GM23338 (cell line): ENCODE results near the gene HMG20B. TPM values are rescaled to one million over a fixed set of nuclear protein-coding genes. Genes with fewer than 3 reads are reported as not detected.

Experiments used
- ATAC-seq: fragments of 200-7000 bp; cut with Tn5 transposase; 3 replicates; pipeline ENCODE4 v1.9.1; 2020
- DNase-seq: peaks from one replicate; pipeline ENCODE4 v3.0.0-alpha.2; 2015; ENCODE audit warnings: low spot score
- H2AFZ ChIP-seq: fragments of 200-600 bp; sonication (generic); 2 replicates; pipeline ENCODE4 v1.8.0; 2016; ENCODE audit warnings: antibody characterized with exemption, mild to moderate bottlenecking, moderate library complexity
- H3F3A ChIP-seq: fragments of 200-600 bp; sonication (generic); replicated peaks from 2 replicates; pipeline ENCODE4 v1.8.0; 2017; ENCODE audit warnings: antibody characterized with exemption, mixed run types, low read depth
- H3K27ac ChIP-seq: fragments of 200-600 bp; sonication (generic); 2 replicates; pipeline ENCODE4 v1.6.1; 2016; ENCODE audit warnings: low read depth
- H3K27me3 ChIP-seq: fragments of 200-600 bp; sonication (generic); 2 replicates; pipeline ENCODE4 v1.8.0; 2016; ENCODE audit warnings: mild to moderate bottlenecking, mixed run types, moderate library complexity; ENCODE audit not compliant: insufficient read depth
- H3K36me3 ChIP-seq: fragments of 200-600 bp; sonication (generic); 2 replicates; pipeline ENCODE4 v1.8.0; 2016; ENCODE audit warnings: mild to moderate bottlenecking; ENCODE audit not compliant: insufficient read depth
- H3K4me1 ChIP-seq: fragments of 200-600 bp; sonication (generic); 2 replicates; pipeline ENCODE4 v1.8.0; 2016; ENCODE audit warnings: mild to moderate bottlenecking, moderate library complexity; ENCODE audit not compliant: insufficient read depth
- H3K4me2 ChIP-seq: fragments of 200-600 bp; sonication (generic); 2 replicates; pipeline ENCODE4 v1.7.1; 2017; ENCODE audit warnings: mixed run types
- H3K4me3 ChIP-seq: fragments of 200-600 bp; sonication (generic); 2 replicates; pipeline ENCODE4 v1.6.1; 2016; ENCODE audit warnings: mixed run types
- H3K79me2 ChIP-seq: fragments of 200-600 bp; sonication (generic); replicated peaks from 2 replicates; pipeline ENCODE4 v1.8.0; 2017; ENCODE audit warnings: mild to moderate bottlenecking; ENCODE audit not compliant: insufficient read depth
- H3K9me2 ChIP-seq: fragments of 200-600 bp; sonication (generic); 2 replicates; pipeline ENCODE4 v1.8.0; 2017; ENCODE audit not compliant: insufficient read depth
- H4K20me1 ChIP-seq: fragments of 200-600 bp; sonication (generic); replicated peaks from 2 replicates; pipeline ENCODE4 v1.8.0; 2017; ENCODE audit warnings: mild to moderate bottlenecking; ENCODE audit not compliant: insufficient read depth
- H3K27ac Mint-ChIP-seq: 2 replicates; pipeline ENCODE4 v1.8.0; 2020; ENCODE audit warnings: inconsistent platforms, mild to moderate bottlenecking, moderate library complexity, mixed read lengths
- H3K27me3 Mint-ChIP-seq: 3 replicates; pipeline ENCODE4 v1.8.0; 2022; ENCODE audit warnings: low read depth, mild to moderate bottlenecking, moderate library complexity, mixed read lengths, inconsistent platforms; ENCODE audit not compliant: insufficient read depth, poor library complexity
- H3K36me3 Mint-ChIP-seq: 3 replicates; pipeline ENCODE4 v1.8.0; 2021; ENCODE audit warnings: low read depth, mild to moderate bottlenecking, inconsistent platforms, moderate library complexity, mixed read lengths
- H3K4me1 Mint-ChIP-seq: 3 replicates; pipeline ENCODE4 v1.8.0; 2020; ENCODE audit warnings: mild to moderate bottlenecking, inconsistent platforms, mixed read lengths
- H3K4me3 Mint-ChIP-seq: 3 replicates; pipeline ENCODE4 v1.8.0; 2021; ENCODE audit warnings: moderate library complexity, mild to moderate bottlenecking, inconsistent platforms, mixed read lengths
- H3K9me3 Mint-ChIP-seq: 3 replicates; pipeline ENCODE4 v1.8.0; 2020; ENCODE audit warnings: moderate library complexity, mild to moderate bottlenecking, inconsistent platforms, mixed read lengths
- CREB1 ChIP-seq: fragments of 250-450 bp; sonication (Bioruptor Pico); IDR thresholded peaks from 2 replicates; pipeline ENCODE4 v1.5.0; 2020; ENCODE audit warnings: low read depth, mild to moderate bottlenecking, moderate library complexity
- CTCF ChIP-seq, 2 experiments: fragments of 200-600 bp in 1 of 2; sonication (generic) in 1 of 2; conservative IDR thresholded peaks; 2 replicates each; pipeline versions ENCODE4 v1.5.1 to v1.6.1; 2016 to 2017; ENCODE audit warnings: antibody characterized with exemption in 2 of 2, low read depth in 2 of 2, mild to moderate bottlenecking in 2 of 2, moderate library complexity in 1 of 2
- ETS1 ChIP-seq: IDR thresholded peaks from 2 replicates; pipeline ENCODE4 v1.6.1; 2016; ENCODE audit warnings: antibody characterized with exemption
- EZH2 ChIP-seq: fragments of 200-600 bp; sonication (generic); IDR thresholded peaks from one replicate; pipeline ENCODE4 v1.8.0; 2017; ENCODE audit warnings: antibody characterized with exemption, mild to moderate bottlenecking, low read depth; ENCODE audit not compliant: unreplicated experiment
- EZH2phosphoT487 ChIP-seq: fragments of 200-600 bp; sonication (generic); IDR thresholded peaks from one replicate; pipeline ENCODE4 v1.8.1; 2018; ENCODE audit warnings: antibody characterized with exemption; ENCODE audit not compliant: unreplicated experiment
- JUNB ChIP-seq: IDR thresholded peaks from one replicate; pipeline ENCODE4 v1.6.1; 2016; ENCODE audit warnings: antibody characterized with exemption; ENCODE audit not compliant: unreplicated experiment
- NANOG ChIP-seq: IDR thresholded peaks from 2 replicates; pipeline ENCODE4 v1.6.1; 2016; ENCODE audit warnings: antibody characterized with exemption, borderline replicate concordance
- POLR2AphosphoS5 ChIP-seq: IDR thresholded peaks from 2 replicates; pipeline ENCODE4 v1.6.1; 2016; ENCODE audit warnings: antibody characterized with exemption, low read depth
- REST ChIP-seq: IDR thresholded peaks from one replicate; pipeline ENCODE4 v1.6.1; 2018; ENCODE audit warnings: antibody characterized with exemption; ENCODE audit not compliant: unreplicated experiment
- STAT1 ChIP-seq: IDR thresholded peaks from one replicate; pipeline ENCODE4 v1.6.1; 2016; ENCODE audit warnings: antibody characterized with exemption; ENCODE audit not compliant: unreplicated experiment
- ZNF114 ChIP-seq: fragments of 250-450 bp; sonication (Bioruptor Pico); IDR thresholded peaks from 2 replicates; pipeline ENCODE4 v1.5.0; 2020; ENCODE audit warnings: mild to moderate bottlenecking, moderate library complexity
- ZNF331 ChIP-seq: fragments of 250-450 bp; sonication (Bioruptor Pico); IDR thresholded peaks from 2 replicates; pipeline ENCODE4 v1.5.0; 2020; ENCODE audit warnings: low read depth, mild to moderate bottlenecking, moderate library complexity
- ZNF462 ChIP-seq: fragments of 250-450 bp; sonication (Bioruptor Pico); IDR thresholded peaks from 2 replicates; pipeline ENCODE4 v1.5.0; 2020; ENCODE audit warnings: mild to moderate bottlenecking, moderate library complexity
- polyA plus RNA-seq: library from polyadenylated mRNA; unstranded; fragments of >200 nt; fragmentation: Nextera tagmentation; extraction: Ambion mirVana; gene quantifications from 2 replicates; pipeline ENCODE4 v1.2.1, GENCODE V29; 2016
- total RNA-seq: library from RNA; depleted of rRNA; stranded (reverse); fragments of >200 nt; shearing (Covaris generic); gene quantifications from 2 replicates; pipeline ENCODE4 v1.2.3, GENCODE V29; 2014

Gene HMG20B
- total and polyA plus RNA-seq, 2 experiments from 2014 or later: 74.1 to 130 TPM

GRCh38 chr19:3551792-3552095 lies 21.0 kb upstream of the HMG20B start:
- no peak overlapping the region for H3K4me3 ChIP-seq
- peaks cover 6% of the 10 kb centered on the region for H3K4me1 Mint-ChIP-seq
- no peak overlapping the region for H3K4me2 ChIP-seq
- peaks cover 21% of the 10 kb centered on the region for H3K27me3 Mint-ChIP-seq
- no peaks in the 10 kb centered on the region for H3F3A ChIP-seq
- no peaks in the 10 kb centered on the region for H3K9me3 Mint-ChIP-seq
- H3K79me2 ChIP-seq: peaks cover 17% of the 10 kb centered on the region
- no peak overlapping the region for H3K27ac ChIP-seq
- ATAC-seq (no peak), DNase-seq (no peak)
- H3K36me3 ChIP-seq: no peaks in the 10 kb centered on the region
- H3K4me3 Mint-ChIP-seq: no peak overlapping the region
- H4K20me1 ChIP-seq: peaks cover 14% of the 10 kb centered on the region
- no peaks in the 10 kb centered on the region for H3K4me1 ChIP-seq
- H3K36me3 Mint-ChIP-seq: no peaks in the 10 kb centered on the region; the same call in 2 of the 3 replicates
- no peak overlapping the region; the same call in 1 of the 2 replicates for H3K27ac Mint-ChIP-seq
- TF ChIP-seq ZNF114 (CRISPR knock-in tag) (no peak), REST (no peak), NANOG (no peak), EZH2phosphoT487 (no peak), STAT1 (no peak), JUNB (no peak), CTCF (conservative IDR thresholded peaks at IDR 0.05; ENCODE audit: low read depth in 2 of 2) (no peak), POLR2AphosphoS5 (no peak), ETS1 (no peak), ZNF462 (no peak), ZNF331 (CRISPR knock-in tag) (no peak), CREB1 (CRISPR knock-in tag) (no peak), EZH2 (no peak)
- no peaks in the 10 kb centered on the region for H3K9me2 ChIP-seq
- peaks cover 3% of the 10 kb centered on the region; the same call in 1 of the 2 replicates for H3K27me3 ChIP-seq
- no peak overlapping the region for H2AFZ ChIP-seq
